Activated CD8-positive, alpha-beta memory T cell treated with anti-CD3 and anti-CD28 coated beads, Interleukin-2, amount 50 U/mL, for 1 hour (primary cell): ENCODE data around the gene HDGFL2.

Source experiments
- DNase-seq: peaks from one replicate; pipeline ENCODE4 v3.0.0-alpha.2; 2020; ENCODE audit errors: extremely low read depth

The HDGFL2 gene

GRCh38 chr19:4472174-4472974, at the start of gene HDGFL2:
HDGFL2 (plus strand) TSS chr19:4472297; CDS start chr19:4472351, 54 bp downstream.
- DNase-seq, result no peak

- no peak for DNase-seq
Observed at GRCh38 chr19:4423416-4424126, 48.5 kb upstream of the HDGFL2 start.

GRCh38 chr19:4425537-4425936, 46.6 kb upstream of the HDGFL2 start:
- no peak for DNase-seq

GRCh38 chr19:4428326-4428975, 43.6 kb upstream of the HDGFL2 start:
- DNase-seq, result no peak

GRCh38 chr19:4429256-4429655, 42.8 kb upstream of the HDGFL2 start:
- no peak for DNase-seq

- no peak for DNase-seq
Observed at GRCh38 chr19:4429771-4430171, 42.3 kb upstream of the HDGFL2 start.

- no peak for DNase-seq
Observed at GRCh38 chr19:4430760-4431159, 41.3 kb upstream of the HDGFL2 start.

GRCh38 chr19:4431296-4431695, 40.8 kb upstream of the HDGFL2 start:
- DNase-seq, result no peak

- DNase-seq, result no peak
Observed at GRCh38 chr19:4431808-4432674, 40.1 kb upstream of the HDGFL2 start.

GRCh38 chr19:4432918-4433506, 39.1 kb upstream of the HDGFL2 start:
- no peak for DNase-seq

GRCh38 chr19:4434391-4434790, 37.7 kb upstream of the HDGFL2 start:
- DNase-seq, result no peak

GRCh38 chr19:4436231-4436630, 35.9 kb upstream of the HDGFL2 start:
- DNase-seq, result no peak

GRCh38 chr19:4437103-4437502, 35.0 kb upstream of the HDGFL2 start:
- DNase-seq, result no peak

GRCh38 chr19:4439243-4439642, 32.9 kb upstream of the HDGFL2 start:
- no peak for DNase-seq

GRCh38 chr19:4441994-4442818, 29.9 kb upstream of the HDGFL2 start:
- DNase-seq, result no peak

GRCh38 chr19:4442819-4443146, 29.3 kb upstream of the HDGFL2 start:
- DNase-seq, result no peak

GRCh38 chr19:4443188-4443587, 28.9 kb upstream of the HDGFL2 start:
- no peak for DNase-seq

GRCh38 chr19:4443966-4444764, 27.9 kb upstream of the HDGFL2 start:
- DNase-seq, result no peak
